Measurements from ENCODE around the gene ACIN1.

GRCh38 chr14:23093104-23093503, 1.8 kb downstream of the ACIN1 start:
- TF ChIP-seq EZH2 (IDR thresholded peaks at IDR 0.05) = no peak
- TF ChIP-seq FOXP2 (optimal IDR thresholded peaks at IDR 0.05; ENCODE audit: control extremely low read depth, extremely low read length, insufficient read depth) = no peak
- no peak for TF ChIP-seq POLR2AphosphoS5 (IDR thresholded peaks at IDR 0.05; ENCODE audit: borderline replicate concordance, low read depth, low read length)
